Mammary epithelial cell (primary cell): Measurements from ENCODE around the gene WNT6.

ENCODE experiments used
- EZH2 ChIP-seq: IDR thresholded peaks from 2 replicates; pipeline ENCODE4 v1.6.1; 2012; ENCODE audit warnings: low read length, inconsistent platforms, borderline replicate concordance
- TF ChIP-seq, protein P1 (sequence below), 2 donors: IDR thresholded peaks in 1 of 2; conservative IDR thresholded peaks in 1 of 2; 2 replicates each; pipeline ENCODE4 v1.5.1; 2011 to 2012; ENCODE audit warnings: inconsistent platforms in 2 of 2, low read length in 2 of 2, mild to moderate bottlenecking in 2 of 2, control low read depth in 1 of 2, low read depth in 1 of 2; ENCODE audit not compliant: insufficient read depth in 1 of 2; ENCODE audit errors: extremely low read depth in 1 of 2

DNA sequence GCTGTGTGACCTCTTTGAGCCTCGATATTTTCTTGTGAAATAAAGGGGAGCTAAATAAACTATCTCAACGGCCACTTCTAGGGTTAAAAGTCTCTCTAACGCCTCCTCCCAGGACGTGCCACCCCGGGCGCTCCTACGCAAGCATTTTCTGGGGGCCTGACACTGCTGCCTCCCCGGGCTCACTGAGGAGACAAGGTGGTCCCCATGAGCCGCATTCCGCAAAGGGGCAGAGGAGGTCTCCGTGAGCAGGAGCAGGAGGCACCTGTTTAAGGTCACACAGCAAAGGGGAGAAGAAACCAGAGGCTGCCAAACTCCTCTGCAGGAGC, 20.1 kb downstream of the WNT6 start:
- TF ChIP-seq, protein P1, sequence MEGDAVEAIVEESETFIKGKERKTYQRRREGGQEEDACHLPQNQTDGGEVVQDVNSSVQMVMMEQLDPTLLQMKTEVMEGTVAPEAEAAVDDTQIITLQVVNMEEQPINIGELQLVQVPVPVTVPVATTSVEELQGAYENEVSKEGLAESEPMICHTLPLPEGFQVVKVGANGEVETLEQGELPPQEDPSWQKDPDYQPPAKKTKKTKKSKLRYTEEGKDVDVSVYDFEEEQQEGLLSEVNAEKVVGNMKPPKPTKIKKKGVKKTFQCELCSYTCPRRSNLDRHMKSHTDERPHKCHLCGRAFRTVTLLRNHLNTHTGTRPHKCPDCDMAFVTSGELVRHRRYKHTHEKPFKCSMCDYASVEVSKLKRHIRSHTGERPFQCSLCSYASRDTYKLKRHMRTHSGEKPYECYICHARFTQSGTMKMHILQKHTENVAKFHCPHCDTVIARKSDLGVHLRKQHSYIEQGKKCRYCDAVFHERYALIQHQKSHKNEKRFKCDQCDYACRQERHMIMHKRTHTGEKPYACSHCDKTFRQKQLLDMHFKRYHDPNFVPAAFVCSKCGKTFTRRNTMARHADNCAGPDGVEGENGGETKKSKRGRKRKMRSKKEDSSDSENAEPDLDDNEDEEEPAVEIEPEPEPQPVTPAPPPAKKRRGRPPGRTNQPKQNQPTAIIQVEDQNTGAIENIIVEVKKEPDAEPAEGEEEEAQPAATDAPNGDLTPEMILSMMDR (conservative IDR thresholded peaks at IDR 0.05 in 1 of 2, IDR thresholded peaks at IDR 0.05 in 1 of 2; ENCODE audit: extremely low read depth in 1 of 2, insufficient read depth in 1 of 2, low read depth in 1 of 2, low read length in 2 of 2), result no peak
- TF ChIP-seq EZH2, result no peak
